LNCaP clone FGC (cell line): Measurements from ENCODE around the gene ARHGEF1.

ENCODE experiments used
- DNase-seq: peaks from one replicate; pipeline ENCODE4 v3.0.0-alpha.2; 2011; ENCODE audit warnings: low read depth
- H3K4me3 ChIP-seq: 2 replicates; pipeline ENCODE4 v1.5.1; 2011; ENCODE audit warnings: mild to moderate bottlenecking, low read depth, low read length, control low read depth
- TF ChIP-seq, protein P1 (sequence below): IDR thresholded peaks from 2 replicates; pipeline ENCODE4 v1.5.1; 2012; ENCODE audit warnings: mild to moderate bottlenecking; ENCODE audit not compliant: control insufficient read depth, insufficient read depth; ENCODE audit errors: extremely low read depth

Gene ARHGEF1

DNA sequence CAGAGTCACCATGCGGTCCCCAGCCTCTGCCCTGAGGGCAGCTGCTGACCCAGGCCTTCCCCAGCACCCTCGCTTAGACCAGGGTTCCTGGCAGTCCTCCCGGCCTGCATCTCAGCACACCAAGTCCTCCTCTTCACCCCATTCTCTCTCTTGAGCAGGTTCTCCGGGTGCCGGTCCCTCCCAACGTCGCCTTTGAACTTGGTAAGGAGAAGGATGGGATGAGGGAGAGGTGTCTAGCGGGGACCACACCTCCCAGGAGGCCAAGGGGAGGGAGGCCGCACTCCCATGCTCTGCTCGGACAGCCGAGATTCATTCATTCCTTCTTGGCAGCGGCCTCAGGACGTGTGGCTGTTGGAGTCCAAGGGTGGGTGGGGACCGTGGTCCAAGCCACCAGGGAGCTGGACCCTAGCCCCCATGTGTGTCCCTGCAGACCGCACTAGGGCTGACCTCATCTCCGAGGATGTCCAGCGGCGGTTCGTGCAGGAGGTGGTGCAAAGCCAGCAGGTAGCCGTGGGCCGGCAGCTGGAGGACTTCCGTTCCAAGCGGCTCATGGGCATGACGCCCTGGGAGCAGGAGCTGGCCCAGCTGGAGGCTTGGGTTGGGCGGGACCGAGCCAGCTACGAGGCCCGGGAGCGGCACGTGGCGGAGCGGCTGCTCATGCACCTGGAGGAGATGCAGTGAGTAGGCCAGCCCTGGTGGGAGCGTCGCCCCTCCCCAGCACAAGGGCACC is 9.4 kb downstream of the ARHGEF1 start:
- no peak overlapping the region for H3K4me3 ChIP-seq
- TF ChIP-seq, protein P1, sequence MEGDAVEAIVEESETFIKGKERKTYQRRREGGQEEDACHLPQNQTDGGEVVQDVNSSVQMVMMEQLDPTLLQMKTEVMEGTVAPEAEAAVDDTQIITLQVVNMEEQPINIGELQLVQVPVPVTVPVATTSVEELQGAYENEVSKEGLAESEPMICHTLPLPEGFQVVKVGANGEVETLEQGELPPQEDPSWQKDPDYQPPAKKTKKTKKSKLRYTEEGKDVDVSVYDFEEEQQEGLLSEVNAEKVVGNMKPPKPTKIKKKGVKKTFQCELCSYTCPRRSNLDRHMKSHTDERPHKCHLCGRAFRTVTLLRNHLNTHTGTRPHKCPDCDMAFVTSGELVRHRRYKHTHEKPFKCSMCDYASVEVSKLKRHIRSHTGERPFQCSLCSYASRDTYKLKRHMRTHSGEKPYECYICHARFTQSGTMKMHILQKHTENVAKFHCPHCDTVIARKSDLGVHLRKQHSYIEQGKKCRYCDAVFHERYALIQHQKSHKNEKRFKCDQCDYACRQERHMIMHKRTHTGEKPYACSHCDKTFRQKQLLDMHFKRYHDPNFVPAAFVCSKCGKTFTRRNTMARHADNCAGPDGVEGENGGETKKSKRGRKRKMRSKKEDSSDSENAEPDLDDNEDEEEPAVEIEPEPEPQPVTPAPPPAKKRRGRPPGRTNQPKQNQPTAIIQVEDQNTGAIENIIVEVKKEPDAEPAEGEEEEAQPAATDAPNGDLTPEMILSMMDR, result no peak
- DNase-seq, result no peak

DNA sequence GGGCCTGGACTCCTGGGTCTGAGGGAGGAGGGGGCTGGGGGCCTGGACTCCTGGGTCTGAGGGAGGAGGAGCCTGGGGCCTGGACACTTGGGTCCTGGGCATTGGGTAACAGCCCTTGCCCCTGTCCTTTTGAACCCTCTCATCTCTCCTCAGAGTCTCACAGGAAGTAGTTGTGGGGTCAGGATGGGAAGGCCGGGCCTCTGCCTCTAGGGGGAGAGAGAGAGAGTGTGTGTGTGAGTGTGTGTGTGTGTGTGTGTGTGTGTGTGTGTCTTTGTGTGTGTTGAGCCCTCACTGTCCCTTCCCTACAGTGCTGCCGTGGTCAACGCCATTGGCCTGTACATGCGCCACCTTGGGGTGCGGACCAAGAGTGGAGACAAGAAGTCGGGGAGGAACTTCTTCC is 10.9 kb downstream of the ARHGEF1 start:
- no peak for DNase-seq

DNA sequence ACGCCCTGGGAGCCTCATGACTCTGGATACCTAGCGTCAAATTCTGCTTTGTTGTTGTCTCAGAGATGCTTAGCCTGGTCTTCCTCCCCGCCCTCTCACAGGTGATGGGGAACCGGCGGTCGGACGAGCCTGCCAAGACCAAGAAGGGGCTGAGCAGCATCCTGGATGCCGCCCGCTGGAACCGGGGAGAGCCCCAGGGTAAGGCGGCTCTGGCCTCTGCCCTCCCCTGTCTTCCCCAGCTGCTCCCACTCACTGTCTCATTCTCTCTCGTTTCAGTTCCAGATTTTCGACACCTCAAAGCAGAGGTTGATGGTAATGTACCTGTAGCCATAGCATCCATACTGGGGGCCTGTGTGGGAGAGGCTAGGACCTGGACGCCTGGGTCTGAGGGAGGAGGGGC is 11.4 kb downstream of the ARHGEF1 start:
- TF ChIP-seq, protein P1, result no peak
- H3K4me3 ChIP-seq, result no peak overlapping the region
- DNase-seq, result no peak

More for the DNA sequence above, 10.9 kb downstream of the ARHGEF1 start:
- H3K4me3 ChIP-seq, result no peak overlapping the region
- TF ChIP-seq, protein P1, result no peak

DNA sequence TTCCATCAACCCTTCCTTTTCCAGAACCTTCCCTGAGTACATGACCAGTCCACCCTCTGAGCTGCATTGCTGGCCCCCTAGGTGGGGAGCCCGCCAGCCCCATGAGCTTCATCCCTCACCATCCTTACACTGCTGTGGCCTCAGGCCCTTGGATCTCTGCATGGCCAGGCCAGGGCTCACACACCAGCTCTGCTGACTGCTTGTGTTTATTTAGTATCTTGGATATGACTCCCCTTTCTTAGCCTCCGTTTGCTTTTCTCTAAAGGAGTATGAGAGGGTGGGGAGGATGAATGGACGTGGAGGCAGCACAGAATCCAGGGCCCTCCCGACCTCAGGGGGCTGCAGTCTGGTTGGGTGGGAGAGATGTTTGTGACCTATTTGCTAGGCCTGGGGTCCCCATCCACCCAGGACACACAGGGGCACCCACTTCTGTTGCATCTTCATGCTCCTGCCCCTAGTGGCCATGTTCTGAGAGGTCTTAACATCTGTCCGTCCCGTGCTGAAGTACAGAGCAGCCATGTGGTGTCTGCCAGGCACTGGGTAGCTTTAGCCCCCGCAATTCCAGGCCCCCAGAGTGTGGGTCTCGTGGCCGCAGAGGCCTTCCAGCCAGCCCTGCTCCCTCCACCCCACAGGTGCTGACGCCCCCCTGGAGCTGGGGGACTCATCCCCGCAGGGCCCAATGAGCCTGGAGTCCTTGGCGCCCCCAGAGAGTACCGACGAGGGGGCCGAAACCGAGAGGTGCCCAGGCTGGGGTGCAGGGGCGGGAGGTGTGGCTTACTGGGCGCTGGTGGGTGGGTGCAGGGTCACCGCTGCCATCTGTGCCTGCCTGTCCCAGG is 13.0 kb downstream of the ARHGEF1 start:
- no peak for DNase-seq
- no peak overlapping the region for H3K4me3 ChIP-seq
- TF ChIP-seq, protein P1, result no peak

DNA sequence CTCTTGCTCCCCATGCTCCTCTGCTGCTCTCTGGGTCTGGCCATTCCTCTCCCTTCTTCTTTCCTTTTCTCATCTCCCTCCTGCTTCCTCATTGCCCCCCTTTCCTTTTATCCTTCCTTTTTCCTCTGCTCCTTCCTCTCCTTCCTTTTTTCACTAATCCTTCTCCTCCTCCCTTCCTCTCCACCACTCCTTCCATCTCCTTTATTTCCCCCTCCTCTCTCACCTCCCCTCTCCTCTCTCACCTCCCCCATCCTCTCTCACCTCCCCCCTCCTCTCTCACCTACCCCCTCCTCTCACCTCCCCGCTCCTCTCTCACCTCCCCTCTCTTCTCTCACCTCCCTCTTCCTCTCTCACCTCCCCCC is 13.6 kb downstream of the ARHGEF1 start:
- no peak for DNase-seq
- TF ChIP-seq, protein P1, result no peak
- H3K4me3 ChIP-seq, result no peak overlapping the region

DNA sequence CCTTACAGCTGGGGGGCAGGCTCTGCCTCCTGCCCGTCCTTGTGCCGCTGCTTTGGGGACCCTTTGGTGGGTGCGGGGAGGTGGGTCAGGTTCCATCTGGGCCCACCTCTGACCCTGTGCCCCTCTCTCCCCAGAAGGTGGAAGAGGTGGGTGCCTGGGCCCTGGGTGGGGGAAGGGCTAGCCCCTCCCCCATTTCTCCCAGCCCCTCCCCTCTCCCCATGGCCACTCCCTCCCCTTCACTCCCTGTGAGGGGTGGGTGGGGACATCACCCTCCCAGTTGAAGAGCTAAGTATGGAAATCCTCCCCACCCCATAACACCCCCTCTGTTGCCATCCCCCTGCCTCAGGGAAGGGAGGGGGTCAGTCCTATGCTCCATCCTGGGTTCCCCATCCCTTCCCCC is 14.2 kb downstream of the ARHGEF1 start:
- no peak overlapping the region for H3K4me3 ChIP-seq
- no peak for DNase-seq
- TF ChIP-seq, protein P1, result no peak
